PFSK-1 (cell line): ENCODE measurements around the gene TLE3.

ENCODE experiments used
- FOXP2 ChIP-seq: optimal IDR thresholded peaks from 2 replicates; pipeline ENCODE3; 2011; ENCODE audit warnings: borderline replicate concordance, control low read depth, inconsistent platforms; ENCODE audit not compliant: insufficient read depth; ENCODE audit errors: extremely low read length, extremely low read depth
- POLR2AphosphoS5 ChIP-seq: IDR thresholded peaks from 2 replicates; pipeline ENCODE4 v1.6.1; 2012; ENCODE audit warnings: low read depth, mild to moderate bottlenecking, control low read depth, low read length, moderate library complexity
- SIN3A ChIP-seq: IDR thresholded peaks from 2 replicates; pipeline ENCODE4 v1.6.1; 2012; ENCODE audit warnings: mild to moderate bottlenecking, low read length, moderate library complexity, borderline replicate concordance; ENCODE audit not compliant: insufficient read depth
- TAF1 ChIP-seq: IDR thresholded peaks from 2 replicates; pipeline ENCODE4 v1.6.1; 2012; ENCODE audit warnings: low read length, control low read depth, borderline replicate concordance; ENCODE audit not compliant: insufficient read depth
- TF ChIP-seq, protein P1 (sequence below), 2 experiments: IDR thresholded peaks; 2 replicates each; pipeline versions ENCODE4 v1.6.1 to v1.8.0; 2011 to 2012; ENCODE audit warnings: low read depth in 2 of 2, low read length in 2 of 2, control low read depth in 1 of 2, inconsistent platforms in 1 of 2, mild to moderate bottlenecking in 1 of 2, moderate library complexity in 1 of 2; ENCODE audit not compliant: insufficient read depth in 1 of 2

DNA sequence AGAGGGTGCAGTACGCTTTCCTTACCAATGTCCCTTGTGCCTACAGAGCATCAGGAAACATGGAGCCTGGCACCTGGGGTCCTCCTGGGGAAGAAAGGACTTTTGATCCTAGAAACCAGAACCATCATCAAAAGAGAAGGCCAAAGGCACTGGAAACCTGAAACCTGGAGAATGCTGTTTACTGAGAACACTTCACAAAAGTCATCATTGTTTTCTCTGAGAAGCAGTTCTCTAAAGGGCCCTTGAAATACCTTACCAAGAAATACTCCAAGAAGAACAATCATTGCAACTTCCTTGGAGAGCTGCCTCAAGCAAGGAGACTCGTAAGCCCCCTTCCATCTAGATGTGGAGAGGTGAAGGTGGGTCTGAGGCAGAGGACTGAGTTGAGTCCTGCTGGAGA is 66.0 kb downstream of the TLE3 start:
- TF ChIP-seq SIN3A (no peak), POLR2AphosphoS5 (no peak), TAF1 (no peak), FOXP2 (no peak)
- TF ChIP-seq, protein P1, sequence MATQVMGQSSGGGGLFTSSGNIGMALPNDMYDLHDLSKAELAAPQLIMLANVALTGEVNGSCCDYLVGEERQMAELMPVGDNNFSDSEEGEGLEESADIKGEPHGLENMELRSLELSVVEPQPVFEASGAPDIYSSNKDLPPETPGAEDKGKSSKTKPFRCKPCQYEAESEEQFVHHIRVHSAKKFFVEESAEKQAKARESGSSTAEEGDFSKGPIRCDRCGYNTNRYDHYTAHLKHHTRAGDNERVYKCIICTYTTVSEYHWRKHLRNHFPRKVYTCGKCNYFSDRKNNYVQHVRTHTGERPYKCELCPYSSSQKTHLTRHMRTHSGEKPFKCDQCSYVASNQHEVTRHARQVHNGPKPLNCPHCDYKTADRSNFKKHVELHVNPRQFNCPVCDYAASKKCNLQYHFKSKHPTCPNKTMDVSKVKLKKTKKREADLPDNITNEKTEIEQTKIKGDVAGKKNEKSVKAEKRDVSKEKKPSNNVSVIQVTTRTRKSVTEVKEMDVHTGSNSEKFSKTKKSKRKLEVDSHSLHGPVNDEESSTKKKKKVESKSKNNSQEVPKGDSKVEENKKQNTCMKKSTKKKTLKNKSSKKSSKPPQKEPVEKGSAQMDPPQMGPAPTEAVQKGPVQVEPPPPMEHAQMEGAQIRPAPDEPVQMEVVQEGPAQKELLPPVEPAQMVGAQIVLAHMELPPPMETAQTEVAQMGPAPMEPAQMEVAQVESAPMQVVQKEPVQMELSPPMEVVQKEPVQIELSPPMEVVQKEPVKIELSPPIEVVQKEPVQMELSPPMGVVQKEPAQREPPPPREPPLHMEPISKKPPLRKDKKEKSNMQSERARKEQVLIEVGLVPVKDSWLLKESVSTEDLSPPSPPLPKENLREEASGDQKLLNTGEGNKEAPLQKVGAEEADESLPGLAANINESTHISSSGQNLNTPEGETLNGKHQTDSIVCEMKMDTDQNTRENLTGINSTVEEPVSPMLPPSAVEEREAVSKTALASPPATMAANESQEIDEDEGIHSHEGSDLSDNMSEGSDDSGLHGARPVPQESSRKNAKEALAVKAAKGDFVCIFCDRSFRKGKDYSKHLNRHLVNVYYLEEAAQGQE (IDR thresholded peaks at IDR 0.05; ENCODE audit: insufficient read depth in 1 of 2, low read depth in 2 of 2, low read length in 2 of 2), result no peak
